Duodenal mucosa (tissue), 2 donors: ENCODE data around the gene ARPC1A.
A peak's percentile ranks its signal among the peaks of the same experiment; 100 is the strongest.

Experiments used
- H3K27ac ChIP-seq: one replicate; pipeline ENCODE4 v1.7.0; 2013; ENCODE audit warnings: low read depth, low read length
- H3K27me3 ChIP-seq, 2 donors: one replicate each; pipeline ENCODE4 v1.7.0; 2013; ENCODE audit warnings: low read length in 2 of 2, control low read depth in 1 of 2; ENCODE audit not compliant: insufficient read depth in 2 of 2, control insufficient read depth in 1 of 2
- H3K36me3 ChIP-seq, 2 donors: one replicate each; pipeline ENCODE4 v1.7.0; 2013; ENCODE audit warnings: low read length in 2 of 2, control low read depth in 1 of 2; ENCODE audit not compliant: insufficient read depth in 2 of 2, control insufficient read depth in 1 of 2
- H3K4me1 ChIP-seq, 2 donors: one replicate each; pipeline ENCODE4 v1.7.0; 2013; ENCODE audit warnings: low read length in 2 of 2, control low read depth in 1 of 2; ENCODE audit not compliant: insufficient read depth in 2 of 2, control insufficient read depth in 1 of 2
- H3K4me3 ChIP-seq, 2 donors: one replicate each; pipeline ENCODE4 v1.7.0; 2013; ENCODE audit warnings: low read length in 2 of 2, low read depth in 1 of 2
- H3K9ac ChIP-seq, 2 donors: one replicate each; pipeline ENCODE4 v1.7.0; 2013; ENCODE audit warnings: low read length in 2 of 2, low read depth in 1 of 2
- H3K9me3 ChIP-seq, 2 donors: one replicate each; pipeline ENCODE4 v1.7.0; 2013; ENCODE audit warnings: low read length in 2 of 2, control low read depth in 1 of 2; ENCODE audit not compliant: control insufficient read depth in 1 of 2

The ARPC1A gene

DNA sequence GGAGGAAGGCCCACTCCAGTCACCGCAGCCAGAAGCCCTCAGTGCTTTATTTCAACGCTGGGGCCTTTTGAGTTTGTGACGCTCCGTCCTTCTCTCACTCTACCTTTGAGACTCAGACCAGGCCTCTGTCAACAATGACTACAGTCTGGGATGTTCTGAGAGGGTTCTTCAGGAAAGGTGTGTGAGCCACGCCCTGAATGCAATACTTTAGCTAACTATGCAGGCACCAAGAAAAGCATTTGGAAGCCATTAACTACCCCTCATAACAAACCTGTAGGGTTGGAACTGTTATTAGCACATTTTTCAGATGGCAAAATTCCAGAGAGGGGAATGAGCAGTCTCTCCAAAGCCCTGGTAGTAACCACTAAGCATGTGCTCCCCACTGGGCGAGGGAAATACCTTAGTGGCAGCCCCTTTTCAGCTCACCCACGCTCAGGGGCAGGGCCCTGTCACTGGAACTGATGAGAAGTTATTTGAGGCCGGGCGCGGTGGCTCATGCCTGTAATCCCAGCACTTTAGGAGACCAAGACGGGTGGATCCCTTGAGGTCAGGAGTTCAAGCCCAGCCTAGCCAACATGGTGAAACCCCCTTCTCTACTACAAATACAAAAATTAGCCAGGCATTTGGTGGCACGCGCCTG lies 43.2 kb downstream of the ARPC1A start:
- Histone ChIP-seq H3K4me3 (no peak overlapping the region), H3K9me3 (no peaks in the 10 kb centered on the region), H3K27me3 (no peaks in the 10 kb centered on the region), H3K4me1 (peaks cover 0 to 7% of the 10 kb centered on the region in 2 donors), H3K9ac (no peak overlapping the region), H3K27ac (no peak overlapping the region), H3K36me3 (peaks cover 13 to 29% of the 10 kb centered on the region in 2 donors)

DNA sequence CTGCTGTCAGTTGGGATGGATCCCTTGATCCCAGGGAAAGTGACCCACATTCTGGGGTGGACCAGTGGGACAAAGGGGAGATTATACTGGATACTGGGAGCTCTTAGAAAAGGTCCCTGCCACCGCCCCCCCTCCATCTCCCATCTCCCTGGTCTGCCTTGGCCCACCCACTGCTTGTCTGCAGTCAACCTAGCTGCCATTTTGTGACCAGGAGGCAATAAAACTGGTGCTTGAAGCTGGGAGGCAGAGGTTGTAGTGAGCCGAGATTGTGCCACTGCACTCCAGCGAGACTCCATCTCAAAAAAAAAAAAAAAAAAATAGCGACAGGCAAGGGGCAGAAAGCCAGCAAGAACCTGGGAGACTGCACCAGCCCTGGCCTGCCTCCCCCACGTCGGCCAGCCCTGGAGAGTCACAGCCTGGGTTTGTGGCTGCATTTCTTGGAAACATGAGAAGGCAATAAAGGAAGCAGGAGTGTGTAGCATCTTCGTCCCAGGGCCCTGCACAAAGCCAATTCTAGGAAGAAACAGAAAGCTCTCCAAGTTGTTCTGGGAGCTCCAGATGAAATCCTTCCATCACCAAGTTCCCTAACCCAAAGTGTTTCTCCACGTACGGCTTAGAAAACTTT lies 44.2 kb downstream of the ARPC1A start:
- H3K27me3 ChIP-seq: no peaks in the 10 kb centered on the region
- no peak overlapping the region for H3K9ac ChIP-seq
- peaks cover 0 to 8% of the 10 kb centered on the region in 2 donors for H3K4me1 ChIP-seq
- peaks cover 12 to 21% of the 10 kb centered on the region in 2 donors for H3K36me3 ChIP-seq
- no peaks in the 10 kb centered on the region for H3K9me3 ChIP-seq
- no peak overlapping the region for H3K4me3 ChIP-seq
- H3K27ac ChIP-seq: no peak overlapping the region

DNA sequence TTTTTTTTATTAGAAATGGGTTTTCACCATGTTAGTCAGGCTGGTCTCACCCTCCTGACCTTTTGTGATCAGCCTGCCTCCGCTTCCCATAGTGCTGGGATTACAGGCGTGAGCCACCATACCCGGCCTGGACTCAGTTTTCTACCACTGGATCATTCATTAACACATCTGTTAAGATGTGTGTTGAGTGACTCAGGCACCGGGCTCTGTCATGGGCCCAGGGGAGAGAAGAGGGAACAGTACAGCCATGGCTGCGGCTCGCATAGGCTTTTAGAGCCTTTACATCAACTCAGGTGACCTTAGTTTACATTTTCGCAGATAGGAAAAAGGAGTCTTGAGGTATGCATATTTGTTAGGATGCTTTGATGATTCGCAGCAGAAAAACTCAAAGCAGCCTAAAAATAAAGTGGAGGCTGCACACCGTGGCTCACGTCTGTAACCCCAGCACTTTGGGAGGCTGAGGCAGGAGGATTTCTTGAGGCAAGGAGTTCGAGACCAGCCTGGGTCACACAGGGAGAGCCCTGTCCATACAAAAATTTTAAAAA lies 45.8 kb downstream of the ARPC1A start:
- no peak overlapping the region for H3K4me3 ChIP-seq
- H3K9ac ChIP-seq: no peak overlapping the region
- no peaks in the 10 kb centered on the region for H3K27me3 ChIP-seq
- H3K9me3 ChIP-seq: no peaks in the 10 kb centered on the region
- H3K4me1 ChIP-seq: peaks cover 0 to 11% of the 10 kb centered on the region in 2 donors
- H3K36me3 ChIP-seq: peaks cover 8 to 9% of the 10 kb centered on the region in 2 donors
- H3K27ac ChIP-seq: no peak overlapping the region

DNA sequence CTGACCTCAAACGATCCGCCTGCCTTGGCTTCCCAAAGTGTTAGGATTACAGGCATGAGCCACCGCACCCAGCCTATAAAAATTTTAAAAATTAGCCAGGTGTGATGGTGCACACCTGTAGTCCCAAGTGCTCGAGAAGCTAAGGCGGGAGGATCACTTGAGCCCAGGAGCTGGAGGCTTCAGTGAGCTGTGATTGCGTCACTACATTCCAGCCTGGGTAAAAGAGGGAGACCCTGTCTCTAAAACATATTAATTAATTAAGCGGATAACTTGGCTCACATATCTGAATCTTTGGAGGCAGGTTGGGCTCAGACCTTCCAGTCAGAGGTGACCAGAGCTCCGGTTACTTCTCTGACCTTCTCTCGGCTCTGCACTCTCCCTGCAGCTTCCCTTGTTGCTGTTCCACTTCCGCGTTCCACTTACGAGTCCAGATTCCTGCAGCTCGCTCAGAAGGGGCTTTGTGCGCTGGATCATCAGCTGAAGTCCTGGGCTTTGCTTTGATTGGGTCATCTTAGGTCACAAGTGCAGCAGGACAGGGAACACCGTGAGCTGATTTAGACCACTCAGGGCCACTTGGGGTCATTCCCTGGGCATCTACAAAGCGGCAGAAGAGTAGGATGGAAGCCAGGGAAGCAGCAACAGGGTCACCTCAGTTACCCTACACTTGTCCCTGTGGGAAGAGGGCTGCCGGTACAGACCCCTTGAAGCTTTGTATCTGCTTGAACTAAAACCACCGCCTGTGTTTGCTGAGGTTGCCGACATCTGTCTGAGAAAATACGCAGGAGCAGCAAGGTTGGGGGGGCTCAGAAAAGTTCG lies 46.8 kb downstream of the ARPC1A start:
- H3K9me3 ChIP-seq: no peaks in the 10 kb centered on the region
- no peaks in the 10 kb centered on the region for H3K27me3 ChIP-seq
- H3K4me1 ChIP-seq: peaks cover 3 to 11% of the 10 kb centered on the region in 2 donors
- H3K36me3 ChIP-seq: no peaks in the 10 kb centered on the region
- peak overlapping the region; percentile 25 to 51 for H3K9ac ChIP-seq
- no peak overlapping the region for H3K27ac ChIP-seq
- H3K4me3 ChIP-seq: peak overlapping the region; percentile 49 to 62

DNA sequence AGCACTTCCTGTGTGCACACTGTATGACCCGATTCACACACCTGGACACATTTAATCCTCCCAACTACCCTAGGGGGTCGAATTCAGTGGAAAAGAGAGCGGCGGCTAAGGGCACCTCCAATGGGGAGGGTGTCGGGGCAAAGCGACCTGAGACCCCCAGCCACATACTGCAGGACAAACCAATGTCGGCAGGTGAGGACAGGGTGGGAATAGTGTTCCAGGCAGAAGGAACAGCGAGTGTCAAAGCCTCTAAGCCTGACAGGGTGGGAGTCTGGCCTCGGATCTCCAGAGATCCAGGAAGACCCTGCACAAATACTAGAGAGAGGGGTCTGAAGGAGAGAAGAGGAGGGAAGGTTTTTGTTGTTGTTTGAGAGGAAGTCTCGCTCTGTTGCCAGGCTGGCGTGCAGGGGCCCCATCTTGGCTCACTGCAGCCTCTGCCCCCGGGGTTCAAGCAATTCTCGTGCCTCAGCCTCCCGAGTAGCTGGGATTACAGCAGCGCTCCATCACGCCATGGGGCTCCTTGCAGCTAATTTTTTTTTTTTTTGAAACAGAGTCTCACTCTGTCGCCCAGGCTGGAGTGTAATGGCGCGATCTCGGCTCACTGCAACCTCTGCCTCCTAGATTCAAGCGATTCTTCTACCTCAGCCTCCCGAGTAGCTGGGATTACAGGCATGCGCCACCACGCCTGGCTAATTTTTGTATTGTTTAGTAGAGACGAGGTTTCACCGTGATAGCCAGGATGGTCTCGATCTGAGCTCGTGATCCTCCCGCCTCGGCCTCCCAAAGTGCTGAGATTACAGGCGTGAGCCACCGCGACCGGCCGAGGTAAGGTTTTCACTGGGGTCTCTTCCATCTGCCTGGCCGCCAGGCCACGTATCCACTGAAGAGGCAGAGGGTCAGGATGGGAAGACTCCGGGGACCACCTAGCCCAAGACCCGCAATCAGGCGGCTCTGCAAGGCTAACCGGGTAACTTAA lies 47.7 kb downstream of the ARPC1A start:
- Histone ChIP-seq H3K4me3 (peak overlapping the region; percentile 75 to 79), H3K9ac (peak overlapping the region; percentile 61 to 64), H3K9me3 (no peaks in the 10 kb centered on the region), H3K36me3 (no peaks in the 10 kb centered on the region), H3K27me3 (no peaks in the 10 kb centered on the region), H3K27ac (peak overlapping the region; percentile 91), H3K4me1 (peaks cover 3 to 11% of the 10 kb centered on the region in 2 donors)

DNA sequence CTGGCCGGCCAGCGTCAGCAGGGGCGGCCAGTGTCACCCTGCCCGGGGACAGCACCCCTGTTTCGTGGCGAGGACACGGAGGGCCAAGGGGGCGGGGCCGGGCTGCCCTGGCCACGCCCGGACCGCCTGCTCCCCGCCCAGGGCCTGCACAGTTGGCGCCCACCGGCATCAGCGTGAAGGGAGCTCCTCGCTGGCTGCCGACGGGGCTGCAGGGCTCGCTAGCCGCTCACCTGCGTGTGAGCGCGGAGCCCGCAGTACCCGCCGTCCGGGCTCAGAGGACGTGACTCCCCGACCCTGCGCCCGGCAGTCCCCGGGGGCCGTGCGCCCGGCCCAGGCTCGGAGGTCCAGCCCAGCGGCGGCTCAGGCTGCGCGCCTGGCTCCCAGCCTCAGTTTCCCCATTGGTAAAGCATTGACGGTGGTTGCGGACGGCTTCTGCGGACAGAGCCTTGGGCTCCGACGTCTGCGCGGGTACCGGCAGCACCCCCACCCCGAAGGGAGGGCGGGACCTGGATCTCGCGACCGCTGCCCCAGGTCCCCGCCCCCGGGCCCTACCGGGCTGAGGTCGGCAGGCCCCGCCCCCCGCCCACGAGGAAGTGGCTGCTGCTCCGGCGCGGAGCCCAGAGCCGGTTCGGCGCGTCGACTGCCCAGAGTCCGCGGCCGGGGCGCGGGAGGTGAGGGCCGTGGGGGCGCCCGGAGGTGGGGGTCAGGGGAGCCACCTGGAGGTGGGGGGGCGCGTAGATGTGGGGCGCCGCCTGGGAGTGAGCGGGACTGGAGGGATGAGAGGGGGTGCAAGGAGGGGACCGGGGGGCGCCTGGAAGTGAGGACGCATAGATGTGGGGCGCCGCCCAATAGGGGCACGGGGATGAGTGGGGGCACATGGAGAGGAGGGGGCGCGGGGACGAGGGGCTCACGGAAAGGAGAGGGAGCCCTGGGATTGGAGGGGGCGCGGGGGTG lies 48.7 kb downstream of the ARPC1A start, which contains the start of gene ARPC1B:
Gene ARPC1B (plus strand): TSS at position 620 of the 954 bp plus-strand sequence. CDS start 10,985 bp downstream, outside the sequence.
- H3K27ac ChIP-seq: peak within 1 kb of the TSS; percentile 91
- peak within 1 kb of the TSS; percentile 61 to 64 for H3K9ac ChIP-seq
- H3K4me1 ChIP-seq: peaks cover 8 to 16% of the 10 kb centered on the region in 2 donors
- H3K9me3 ChIP-seq: no peaks in the 10 kb centered on the region
- peak within 1 kb of the TSS; percentile 75 to 79 for H3K4me3 ChIP-seq
- no peaks in the 10 kb centered on the region for H3K27me3 ChIP-seq
- peaks cover 0 to 2% of the 10 kb centered on the region in 2 donors for H3K36me3 ChIP-seq

DNA sequence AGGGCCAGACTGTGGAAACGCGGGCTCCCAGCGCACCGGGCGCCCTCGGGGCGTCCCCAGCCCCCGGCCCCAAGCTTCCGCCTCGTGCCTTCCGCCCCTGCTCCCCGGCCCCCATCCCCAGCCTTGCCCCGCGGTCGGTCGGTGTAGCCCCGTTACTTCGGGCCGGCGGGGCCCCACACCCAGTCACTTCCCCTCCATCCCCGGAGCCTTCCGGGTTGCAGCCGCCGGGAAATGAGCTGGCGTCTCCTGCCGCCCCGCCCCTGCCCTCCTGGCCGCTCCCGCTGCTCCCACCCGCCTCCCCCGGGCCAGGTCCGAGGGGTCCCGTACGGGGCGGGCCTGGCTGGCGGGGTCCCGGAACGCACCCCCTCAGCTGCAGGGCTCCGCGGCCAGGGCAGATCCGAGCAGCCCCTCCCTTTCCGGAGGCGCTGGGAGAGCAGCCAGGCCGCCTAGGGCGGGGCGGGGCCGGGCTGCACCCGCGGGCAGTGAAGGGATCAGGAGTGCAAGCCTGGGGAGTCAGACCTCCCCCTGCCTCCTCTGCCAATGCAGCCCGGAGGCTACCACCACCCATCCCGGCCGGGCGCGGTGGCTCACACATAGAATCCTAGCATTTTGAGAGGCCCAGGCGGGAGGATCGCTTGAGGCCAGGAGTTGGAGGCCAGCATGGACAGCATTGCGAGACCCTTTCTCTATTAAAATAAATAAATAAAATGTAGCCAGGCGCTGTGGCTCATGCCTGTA lies 49.5 kb downstream of the ARPC1A start:
- Histone ChIP-seq H3K4me3 (peak overlapping the region; percentile 75 to 79), H3K27me3 (no peaks in the 10 kb centered on the region), H3K9ac (peak overlapping the region; percentile 38 to 61), H3K27ac (peak overlapping the region; percentile 91), H3K9me3 (no peaks in the 10 kb centered on the region), H3K4me1 (peaks cover 17 to 25% of the 10 kb centered on the region in 2 donors), H3K36me3 (peaks cover 0 to 4% of the 10 kb centered on the region in 2 donors)

DNA sequence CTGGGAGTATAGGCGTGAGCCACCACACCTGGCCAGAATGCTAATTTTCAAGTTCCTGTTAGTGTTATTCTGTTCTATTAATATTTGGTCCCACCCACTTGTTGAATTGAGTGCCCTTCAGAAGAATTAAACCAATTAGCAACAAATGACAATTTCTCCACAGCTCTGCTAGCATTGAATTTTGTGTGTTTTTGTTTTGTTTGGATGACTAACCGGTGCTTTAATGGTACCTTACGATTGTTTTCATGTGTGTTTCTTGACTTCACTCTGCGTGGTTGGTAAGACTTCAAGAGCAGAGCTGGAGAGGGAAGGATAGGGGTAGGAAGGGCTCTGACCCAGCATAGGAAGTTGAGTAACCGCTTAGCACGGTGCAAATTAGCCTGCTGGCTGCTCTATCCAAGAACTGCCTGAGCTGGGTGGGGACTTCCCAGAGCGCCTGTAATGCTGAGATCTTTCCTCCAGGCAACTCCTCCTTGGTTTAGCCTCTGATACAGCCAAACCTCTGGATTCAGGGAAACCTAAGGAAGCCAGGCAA lies 53.4 kb downstream of the ARPC1A start:
- Histone ChIP-seq H3K9me3 (no peaks in the 10 kb centered on the region), H3K27me3 (no peaks in the 10 kb centered on the region), H3K9ac (peak overlapping the region; percentile 47 to 56), H3K4me1 (peaks cover 30 to 34% of the 10 kb centered on the region in 2 donors), H3K27ac (peak overlapping the region; percentile 66), H3K36me3 (peaks cover 0 to 14% of the 10 kb centered on the region in 2 donors), H3K4me3 (peak overlapping the region; percentile 37 to 53)
